OCI-LY1 (cell line): ENCODE results near the gene MRPL1.

ENCODE experiments used
- H2AFZ ChIP-seq: fragments of 200-600 bp; sonication (generic), shearing (Covaris generic); 2 replicates; pipeline ENCODE4 v1.6.0; 2014; ENCODE audit warnings: antibody characterized with exemption, mild to moderate bottlenecking, low read length
- H3F3A ChIP-seq: fragments of 200-600 bp; sonication (generic), shearing (Covaris generic); 2 replicates; pipeline ENCODE4 v1.6.0; 2014; ENCODE audit warnings: mild to moderate bottlenecking, antibody characterized with exemption, low read length, moderate library complexity; ENCODE audit not compliant: insufficient read depth
- H3K27ac ChIP-seq: fragments of 200-600 bp; sonication (generic); 2 replicates; pipeline ENCODE4 v1.5.1; 2014; ENCODE audit warnings: low read length, mixed run types, mild to moderate bottlenecking, low read depth; ENCODE audit not compliant: poor library complexity, severe bottlenecking
- H3K27me3 ChIP-seq: fragments of 200-600 bp; sonication (generic); 2 replicates; pipeline ENCODE4 v1.6.0; 2014; ENCODE audit warnings: antibody characterized with exemption, mild to moderate bottlenecking, low read length, moderate library complexity; ENCODE audit not compliant: insufficient read depth
- H3K36me3 ChIP-seq: fragments of 200-600 bp; sonication (generic); 2 replicates; pipeline ENCODE4 v1.6.1; 2014; ENCODE audit warnings: mild to moderate bottlenecking, antibody characterized with exemption, low read length, moderate library complexity, mixed read lengths; ENCODE audit not compliant: insufficient read depth
- H3K4me1 ChIP-seq: fragments of 200-600 bp; sonication (generic); 2 replicates; pipeline ENCODE4 v1.5.1; 2014; ENCODE audit warnings: mild to moderate bottlenecking, low read length, moderate library complexity; ENCODE audit not compliant: insufficient read depth, severe bottlenecking
- H3K4me2 ChIP-seq: fragments of 200-600 bp; sonication (generic), shearing (Covaris generic); 2 replicates; pipeline ENCODE4 v1.6.1; 2014; ENCODE audit warnings: low read length
- H3K4me3 ChIP-seq: fragments of 200-600 bp; sonication (generic); 2 replicates; pipeline ENCODE4 v1.5.1; 2014; ENCODE audit warnings: low read length, low read depth, mild to moderate bottlenecking, mixed read lengths; ENCODE audit not compliant: poor library complexity, severe bottlenecking
- H3K79me2 ChIP-seq: fragments of 200-600 bp; shearing (Covaris generic); 2 replicates; pipeline ENCODE4 v1.6.1; 2016; ENCODE audit warnings: mixed run types, low read length, mixed read lengths; ENCODE audit not compliant: insufficient read depth
- H3K9ac ChIP-seq: fragments of 200-600 bp; sonication (generic), shearing (Covaris generic); 2 replicates; pipeline ENCODE4 v1.6.1; 2014; ENCODE audit warnings: mild to moderate bottlenecking, low read length, mixed read lengths
- H3K9me2 ChIP-seq: fragments of 200-600 bp; sonication (generic), shearing (Covaris generic); 2 replicates; pipeline ENCODE4 v1.6.1; 2014; ENCODE audit warnings: low read depth, mild to moderate bottlenecking, low read length, mixed read lengths
- H3K9me3 ChIP-seq: fragments of 200-600 bp; shearing (Covaris generic); 2 replicates; pipeline ENCODE4 v1.6.1; 2014; ENCODE audit warnings: low read length, mixed read lengths
- H4K20me1 ChIP-seq: fragments of 200-600 bp; sonication (generic), shearing (Covaris generic); 2 replicates; pipeline ENCODE4 v1.6.0; 2016; ENCODE audit warnings: mild to moderate bottlenecking, low read length; ENCODE audit not compliant: insufficient read depth
- CTCF ChIP-seq: fragments of 200-600 bp; sonication (generic), shearing (Covaris generic); IDR thresholded peaks from 2 replicates; pipeline ENCODE4 v1.5.1; 2017; ENCODE audit warnings: mild to moderate bottlenecking, antibody characterized with exemption, low read length, moderate library complexity, mixed read lengths
- EZH2 ChIP-seq: fragments of 200-600 bp; sonication (generic), shearing (Covaris generic); IDR thresholded peaks from 2 replicates; pipeline ENCODE4 v1.8.0; 2017; ENCODE audit warnings: borderline replicate concordance, mixed run types, mild to moderate bottlenecking, antibody characterized with exemption, low read length, moderate library complexity, mixed read lengths

Gene MRPL1

GRCh38 chr4:77921701-77922100, 59.1 kb downstream of the MRPL1 start:
- no peaks in the 10 kb centered on the region for H3K9me3 ChIP-seq
- H3K4me2 ChIP-seq = no peak overlapping the region
- peaks cover 10% of the 10 kb centered on the region for H3K36me3 ChIP-seq
- TF ChIP-seq CTCF (no peak), EZH2 (no peak)
- no peaks in the 10 kb centered on the region for H4K20me1 ChIP-seq
- H3K9me2 ChIP-seq = no peaks in the 10 kb centered on the region
- no peak overlapping the region for H2AFZ ChIP-seq
- no peaks in the 10 kb centered on the region for H3K27me3 ChIP-seq
- H3K27ac ChIP-seq = no peak overlapping the region
- no peak overlapping the region for H3K4me3 ChIP-seq
- no peaks in the 10 kb centered on the region for H3F3A ChIP-seq
- no peaks in the 10 kb centered on the region for H3K79me2 ChIP-seq
- peaks cover 52% of the 10 kb centered on the region for H3K4me1 ChIP-seq
- H3K9ac ChIP-seq = no peak overlapping the region

- no peaks in the 10 kb centered on the region for H3K79me2 ChIP-seq
- peaks cover 45% of the 10 kb centered on the region for H3K4me1 ChIP-seq
- H3K36me3 ChIP-seq = peaks cover 10% of the 10 kb centered on the region
- no peak overlapping the region for H3K27ac ChIP-seq
- no peaks in the 10 kb centered on the region for H4K20me1 ChIP-seq
- H3K9me2 ChIP-seq = no peaks in the 10 kb centered on the region
- no peak overlapping the region for H3K9ac ChIP-seq
- H3K27me3 ChIP-seq = no peaks in the 10 kb centered on the region
- H3F3A ChIP-seq = no peaks in the 10 kb centered on the region
- H3K4me2 ChIP-seq = no peak overlapping the region
- H2AFZ ChIP-seq = no peak overlapping the region
- H3K4me3 ChIP-seq = no peak overlapping the region
- TF ChIP-seq EZH2 (no peak), CTCF (no peak)
- no peaks in the 10 kb centered on the region for H3K9me3 ChIP-seq
These were observed 59.8 kb downstream of the MRPL1 start for GRCh38 chr4:77922158-77923094.

GRCh38 chr4:77927991-77928925, 65.6 kb downstream of the MRPL1 start:
- Histone ChIP-seq H3K9me3 (no peaks in the 10 kb centered on the region), H3K4me2 (no peak overlapping the region), H3K27me3 (no peaks in the 10 kb centered on the region), H3K79me2 (no peaks in the 10 kb centered on the region), H3K27ac (no peak overlapping the region), H3K4me3 (no peak overlapping the region), H3K9me2 (no peaks in the 10 kb centered on the region), H3K36me3 (peaks cover 30% of the 10 kb centered on the region), H4K20me1 (no peaks in the 10 kb centered on the region), H2AFZ (no peak overlapping the region), H3K9ac (no peak overlapping the region), H3F3A (no peaks in the 10 kb centered on the region), H3K4me1 (no peaks in the 10 kb centered on the region)
- TF ChIP-seq EZH2 (no peak), CTCF (no peak)
